ENCODE measurements around the gene BAHCC1. TPM values are rescaled to one million over a fixed set of nuclear protein-coding genes. Genes with fewer than 3 reads are reported as not detected.

The BAHCC1 gene
- total RNA-seq, 1 donor from 2014 or later, result 23.7 TPM

DNA sequence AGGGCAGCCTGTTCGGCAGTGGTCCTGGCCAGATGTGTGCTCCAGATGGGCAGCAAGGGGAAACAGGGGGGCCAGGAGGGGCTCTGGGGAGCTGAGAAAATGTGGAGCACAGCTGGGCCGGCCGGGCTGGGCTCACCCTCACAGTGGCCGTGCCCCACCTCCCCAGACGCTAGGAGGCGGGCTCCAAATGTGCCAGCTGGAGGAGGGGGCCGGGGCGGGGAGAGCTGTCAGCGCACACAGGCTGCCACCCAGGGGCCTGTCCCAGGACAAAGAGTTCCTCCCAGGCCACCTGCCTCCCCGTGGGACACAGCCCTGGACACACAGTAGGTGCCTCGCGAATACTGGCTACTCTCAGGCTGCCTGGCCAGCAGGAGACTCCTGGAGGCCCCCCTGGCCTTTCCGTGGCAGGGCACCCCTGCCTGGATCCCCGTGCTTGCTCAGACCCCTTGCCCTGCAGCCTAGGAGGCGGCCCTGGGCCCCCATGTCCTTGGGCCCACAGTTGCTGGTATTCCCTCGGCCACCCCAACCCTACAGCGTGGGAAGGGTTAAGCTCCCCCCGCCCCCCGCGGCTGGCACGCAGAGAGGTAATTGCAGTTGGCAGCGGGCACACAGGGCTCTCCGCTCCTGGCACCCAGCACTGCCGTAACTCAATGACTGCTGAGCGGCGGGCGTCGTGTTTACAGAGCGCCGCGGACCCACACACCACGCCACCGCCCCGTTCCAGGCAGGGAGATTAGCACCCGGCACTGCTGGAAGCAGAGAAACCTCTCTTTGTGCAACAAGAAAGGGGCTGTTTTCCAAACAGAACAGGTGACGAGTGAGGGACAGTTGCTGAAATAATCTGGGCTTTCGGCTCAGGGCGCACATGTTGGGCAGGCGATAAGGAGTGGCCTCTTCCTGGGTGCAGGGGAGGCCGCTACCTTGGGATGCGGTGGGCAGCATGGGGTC lies 32.2 kb downstream of the BAHCC1 start:
- DNase-seq (ENCODE audit: low spot score), result no peak

DNA sequence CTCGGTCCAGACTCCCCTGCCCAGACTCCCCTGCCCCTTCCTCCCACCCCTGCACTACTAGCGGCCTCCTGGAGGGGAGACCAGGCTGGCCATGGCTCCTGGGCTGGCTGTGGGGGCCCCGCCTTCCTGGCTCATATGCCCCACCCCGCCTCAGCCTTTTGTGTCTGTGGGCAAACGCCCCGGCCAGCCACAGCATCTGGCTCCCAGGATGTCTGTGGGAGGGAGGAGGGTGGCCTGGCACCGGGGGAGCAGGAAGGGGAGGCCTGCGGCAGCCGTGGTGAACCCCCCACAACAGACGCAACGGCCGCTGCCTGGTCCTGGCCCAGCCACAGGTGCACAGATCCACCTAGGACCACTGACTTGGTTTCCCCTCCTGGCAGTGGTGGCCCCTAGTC lies 32.9 kb downstream of the BAHCC1 start:
- DNase-seq (ENCODE audit: low spot score), result no peak

DNA sequence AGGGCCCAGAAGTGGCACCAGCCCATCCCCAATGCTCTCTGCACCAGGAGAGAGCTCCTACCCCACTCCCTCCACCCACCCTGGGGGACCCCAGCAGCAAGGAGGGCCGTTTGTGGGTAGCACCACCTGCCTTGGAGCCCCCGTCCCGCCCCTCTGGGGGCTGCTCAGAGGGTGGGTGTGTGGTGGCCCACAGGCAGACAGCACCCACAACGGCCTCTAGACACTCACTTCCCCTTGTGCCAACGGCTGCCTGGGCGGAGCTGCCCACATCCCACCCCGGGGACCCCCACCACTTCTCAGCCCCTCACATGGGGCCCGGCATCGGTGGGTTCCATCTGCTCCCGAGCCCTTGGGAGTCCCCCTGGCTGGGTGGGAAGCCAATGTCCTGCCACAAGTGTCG lies 33.3 kb downstream of the BAHCC1 start:
- DNase-seq (ENCODE audit: low spot score), result no peak

DNA sequence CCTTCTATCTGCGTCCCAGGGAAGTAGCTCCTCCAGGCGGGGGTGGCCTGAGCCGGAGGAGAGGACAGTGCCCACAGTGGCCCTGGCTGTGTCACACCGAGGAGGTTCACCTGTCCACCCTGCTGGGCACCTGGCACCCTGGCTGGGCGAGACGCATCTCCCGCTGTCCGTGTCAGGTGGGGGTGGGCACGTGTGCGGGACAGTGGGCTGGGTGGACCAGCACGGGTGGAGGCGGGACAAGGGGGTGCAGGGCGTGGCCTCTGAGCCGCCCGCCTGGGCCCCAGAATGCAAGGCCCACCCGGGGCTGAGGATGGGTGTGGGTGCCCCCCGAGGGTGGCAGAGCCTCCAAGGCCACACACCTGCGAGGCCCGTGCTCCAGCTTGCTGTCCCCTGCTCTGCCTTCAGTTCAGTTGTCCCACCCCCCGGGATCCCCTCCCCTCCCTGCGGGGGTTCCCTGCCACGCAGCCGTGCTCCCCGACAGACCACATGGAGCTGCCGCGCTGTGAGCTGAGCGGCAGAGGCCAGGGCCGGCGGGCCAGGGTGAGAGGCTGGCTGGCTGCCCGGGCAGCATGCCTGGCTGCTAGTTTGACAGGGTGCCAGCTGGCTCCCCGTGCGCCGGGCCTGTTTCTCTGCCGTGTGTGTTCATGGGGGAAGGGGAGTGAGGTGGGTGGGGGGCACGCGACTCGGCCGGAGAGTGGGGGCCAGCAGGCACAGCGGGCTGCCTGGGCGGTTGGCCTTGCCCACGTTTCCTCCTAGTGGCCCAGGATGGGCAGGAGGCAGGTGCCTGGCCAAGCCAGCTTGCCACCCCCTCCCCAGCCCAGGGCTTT lies 33.9 kb downstream of the BAHCC1 start:
- peak; percentile 85 for DNase-seq (ENCODE audit: low spot score)

DNA sequence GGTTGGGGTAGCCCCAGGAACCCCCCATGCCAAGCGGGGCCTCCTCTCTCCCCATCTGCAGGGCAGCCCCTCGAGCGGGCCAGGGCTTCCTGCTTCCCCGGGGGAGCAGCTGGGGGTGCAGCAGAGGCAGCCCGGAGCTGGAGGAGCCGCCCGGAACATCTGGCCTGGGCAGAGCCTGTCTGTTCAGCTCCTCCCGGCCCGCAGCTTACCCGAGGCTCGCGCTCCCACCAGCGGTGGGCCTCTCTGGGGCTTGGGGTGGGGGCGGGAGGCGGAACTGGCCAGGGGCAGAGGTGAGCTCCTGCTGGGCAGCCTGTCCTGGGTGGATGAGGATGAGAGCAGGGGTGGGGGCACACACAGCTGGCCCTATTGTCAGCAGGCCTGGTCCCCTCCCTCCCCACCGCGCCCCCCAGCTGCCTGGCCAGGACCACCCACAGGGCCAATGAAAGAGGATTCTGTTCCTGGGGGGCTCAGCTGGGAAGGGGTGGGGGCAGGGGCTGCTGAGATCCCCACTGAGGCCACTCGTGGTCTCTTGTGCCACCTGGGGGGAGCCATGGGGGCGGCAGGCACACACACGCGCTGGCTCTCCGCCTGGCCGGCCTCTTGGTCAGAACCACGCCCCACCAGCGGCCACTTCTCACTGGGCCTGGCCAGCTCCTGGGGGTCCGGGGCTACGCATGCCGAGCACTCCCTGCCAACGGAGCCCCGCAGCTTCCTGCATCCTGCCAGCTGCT lies 34.7 kb downstream of the BAHCC1 start:
- no peak for DNase-seq (ENCODE audit: low spot score)

DNA sequence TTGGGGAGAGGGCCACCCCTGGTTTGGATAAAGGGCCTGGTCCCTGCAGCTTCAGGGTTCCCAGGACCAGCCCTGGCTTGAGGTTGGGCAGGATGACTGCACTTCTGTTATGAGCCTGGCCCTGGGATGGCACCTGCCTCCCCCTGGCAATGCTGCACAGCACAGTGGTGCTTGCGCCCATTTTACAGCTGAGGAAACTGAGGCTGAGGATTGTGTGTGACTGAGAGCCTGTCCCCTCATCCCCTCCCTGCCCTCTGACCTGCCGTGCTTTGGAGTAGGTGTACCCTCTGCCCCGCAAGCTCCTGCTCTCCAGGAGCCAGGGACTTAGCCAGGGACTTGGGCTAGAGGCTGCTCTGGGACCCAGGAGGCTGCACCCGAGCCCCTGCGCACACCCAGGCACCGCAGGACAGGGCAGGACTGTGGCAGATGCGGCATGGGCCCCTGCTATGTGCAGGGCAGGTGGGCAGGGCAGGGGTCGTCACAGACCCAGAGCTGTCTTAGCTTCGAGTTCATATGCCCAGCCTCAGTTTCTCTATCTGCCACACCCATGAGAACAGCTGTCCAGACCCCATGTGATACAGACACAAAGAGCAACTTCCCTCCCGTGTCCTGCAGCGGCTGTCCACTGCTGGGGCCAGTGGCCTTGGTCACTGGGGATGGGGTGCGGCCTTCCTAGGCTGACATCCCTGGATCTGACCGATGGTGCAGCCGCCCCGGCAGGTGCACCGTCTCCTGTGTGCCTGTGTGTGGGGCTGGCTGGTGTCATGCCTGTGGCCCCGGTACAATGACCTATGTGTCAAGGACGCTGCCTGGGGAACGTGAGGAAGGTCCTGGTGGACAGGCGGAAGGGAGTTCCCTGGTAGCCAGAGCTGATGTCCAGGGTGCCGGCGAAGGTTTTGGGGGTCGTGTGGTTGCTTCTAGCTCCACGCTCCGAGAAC lies 36.6 kb downstream of the BAHCC1 start:
- DNase-seq (ENCODE audit: low spot score), result no peak

DNA sequence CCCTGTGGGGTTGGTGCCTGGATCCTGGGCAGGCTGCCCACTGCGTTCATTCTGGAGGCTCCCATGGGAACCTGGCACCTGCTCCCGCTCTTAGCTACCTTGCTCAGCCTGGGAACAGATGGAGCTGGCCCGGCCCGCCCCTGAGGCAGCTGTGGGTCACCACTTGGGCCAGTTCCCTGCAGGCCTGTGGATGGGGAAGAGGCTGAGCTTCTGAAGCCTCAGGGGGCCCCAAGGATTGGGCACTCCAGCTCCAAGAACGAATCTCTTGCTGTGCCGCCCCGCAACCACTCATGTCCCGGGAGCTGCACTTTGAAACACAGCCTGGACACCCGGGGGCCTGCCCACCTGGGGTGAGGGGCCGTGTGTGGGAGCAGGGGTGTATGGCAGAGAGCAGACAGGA lies 37.7 kb downstream of the BAHCC1 start:
- DNase-seq (ENCODE audit: low spot score), result no peak

DNA sequence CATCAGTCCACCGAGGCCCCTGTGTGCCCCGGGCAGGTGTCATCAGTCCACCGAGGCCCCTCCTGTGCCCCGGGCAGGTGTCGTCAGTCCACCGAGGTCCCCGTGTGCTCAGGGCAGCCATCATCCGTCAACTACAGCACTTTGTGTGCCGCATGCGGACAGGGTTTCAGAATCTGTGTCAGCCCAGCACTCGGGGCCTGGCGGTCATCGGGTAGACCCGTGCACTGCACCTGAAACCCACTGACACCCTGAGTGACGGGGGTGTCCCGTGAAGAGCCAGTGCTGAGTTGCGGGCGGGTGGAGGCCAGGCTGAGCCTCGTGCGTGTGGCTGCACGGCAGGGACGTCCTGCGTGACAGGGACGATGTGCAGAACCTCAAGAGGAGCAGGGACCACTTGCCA lies 38.4 kb downstream of the BAHCC1 start:
- no peak for DNase-seq (ENCODE audit: low spot score)

DNA sequence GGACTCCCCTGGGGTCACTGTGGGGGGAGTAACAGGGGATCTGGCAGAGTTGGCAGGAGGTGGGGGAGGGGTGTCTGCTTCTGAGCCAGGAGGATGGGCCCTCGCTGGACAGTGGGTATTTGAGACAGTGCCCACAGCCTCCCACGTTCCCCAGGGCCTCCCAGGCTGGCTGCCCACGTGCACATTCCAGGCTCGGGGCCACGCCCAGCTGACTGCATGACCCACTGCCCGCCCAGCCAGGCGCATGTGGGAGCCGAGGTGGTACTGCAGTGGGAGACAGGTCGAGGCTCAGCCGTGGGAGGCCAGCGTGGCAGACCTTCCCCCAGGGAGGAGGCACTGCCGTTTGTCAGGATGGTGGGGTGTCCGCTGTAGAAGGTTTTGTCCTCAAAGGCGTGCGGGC lies 38.8 kb downstream of the BAHCC1 start:
- DNase-seq (ENCODE audit: low spot score), result no peak

DNA sequence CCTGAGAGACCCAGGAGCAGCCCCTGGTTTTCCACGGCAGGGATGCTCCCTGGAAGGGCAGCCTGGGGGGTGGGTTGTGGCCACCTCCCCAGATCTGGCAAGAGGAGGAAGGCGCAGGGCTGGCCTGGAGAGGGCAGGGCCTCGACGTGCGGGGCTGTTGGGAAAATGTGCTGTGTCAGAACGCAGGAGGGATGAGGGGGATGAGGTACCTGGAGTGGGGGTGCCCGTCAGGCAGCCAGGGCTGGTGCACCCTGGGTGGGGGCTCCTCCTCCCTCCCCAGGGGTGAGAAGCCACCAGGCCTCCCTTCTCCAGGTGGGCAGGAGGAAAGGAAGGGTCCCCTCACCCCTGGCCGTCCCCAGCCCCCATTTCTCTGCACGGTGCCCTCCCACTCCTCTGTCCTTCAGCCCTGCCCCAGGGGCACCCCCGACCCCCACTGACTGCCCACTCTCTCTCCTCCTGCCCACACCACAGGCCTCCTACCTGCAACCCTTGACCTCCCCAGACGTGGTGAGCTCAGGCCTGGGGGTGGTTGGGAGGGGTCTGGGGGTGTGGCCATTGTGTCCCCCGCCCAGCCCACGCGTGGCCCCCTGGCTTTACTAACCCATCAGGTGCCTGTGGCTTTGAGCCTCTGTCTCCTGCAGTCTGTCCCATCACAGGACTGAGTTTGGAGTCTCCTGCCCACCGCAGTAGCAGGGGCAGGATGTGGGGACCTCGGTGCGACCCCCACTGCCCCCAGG lies 39.6 kb downstream of the BAHCC1 start:
- no peak for DNase-seq (ENCODE audit: low spot score)

DNA sequence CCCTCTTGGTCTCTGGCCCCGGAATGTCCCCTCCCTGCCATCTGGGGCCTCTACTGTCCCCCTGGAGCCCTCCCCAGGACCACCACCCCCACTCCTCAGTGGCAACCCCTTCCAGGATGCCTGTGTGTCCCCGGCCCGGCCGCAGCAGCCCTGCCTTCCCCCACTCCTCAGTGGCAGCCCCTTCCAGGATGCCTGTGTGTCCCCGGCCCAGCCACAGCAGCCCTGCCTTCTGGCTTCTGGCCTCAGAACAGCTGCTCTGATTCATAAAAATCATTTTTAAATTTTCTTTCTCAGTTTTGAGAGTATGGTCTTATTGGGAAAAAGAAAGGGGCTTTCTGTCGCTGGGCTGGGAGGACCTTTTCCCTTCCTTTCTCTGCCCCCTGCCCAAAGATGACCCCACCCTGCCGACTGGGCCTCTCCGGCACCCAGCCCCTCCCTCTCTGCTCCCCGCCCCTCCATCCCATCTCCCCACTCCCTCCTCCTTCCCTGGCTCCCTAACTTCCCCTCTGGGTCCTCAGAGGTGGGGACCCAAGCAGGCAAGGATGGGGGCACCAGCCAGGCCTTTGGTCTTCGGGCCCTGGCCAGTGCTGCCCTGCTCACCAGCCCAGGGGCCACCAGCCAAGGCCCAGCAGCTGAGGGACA lies 40.5 kb downstream of the BAHCC1 start:
- no peak for DNase-seq (ENCODE audit: low spot score)

DNA sequence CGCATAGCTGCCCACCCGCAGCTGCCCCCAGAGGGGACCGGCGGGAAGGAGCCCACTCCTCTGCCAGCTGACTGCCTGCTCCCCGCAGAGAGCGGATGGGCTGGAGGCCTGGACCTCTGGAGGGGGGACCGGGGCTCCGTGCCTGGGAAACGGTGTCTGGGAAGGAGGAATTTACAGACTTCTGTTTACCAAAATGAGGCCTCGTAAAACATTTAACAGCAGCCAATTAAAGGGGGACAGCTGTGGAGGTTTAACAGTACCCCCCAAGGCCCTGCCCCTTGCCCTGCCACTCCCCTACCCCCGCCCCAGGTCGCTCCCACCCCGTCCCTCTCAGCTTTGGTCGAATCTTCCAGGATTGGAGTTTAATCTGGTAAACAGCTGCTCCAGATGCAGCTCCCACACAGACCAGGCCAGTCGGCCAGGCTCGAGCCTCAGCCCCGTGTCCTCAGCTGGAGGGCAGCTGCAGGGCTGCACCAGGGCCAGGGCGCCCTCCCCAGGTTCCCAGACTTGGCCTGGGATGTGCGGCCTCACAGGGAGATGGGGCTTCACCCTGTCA lies 41.1 kb downstream of the BAHCC1 start:
- no peak for DNase-seq (ENCODE audit: low spot score)

DNA sequence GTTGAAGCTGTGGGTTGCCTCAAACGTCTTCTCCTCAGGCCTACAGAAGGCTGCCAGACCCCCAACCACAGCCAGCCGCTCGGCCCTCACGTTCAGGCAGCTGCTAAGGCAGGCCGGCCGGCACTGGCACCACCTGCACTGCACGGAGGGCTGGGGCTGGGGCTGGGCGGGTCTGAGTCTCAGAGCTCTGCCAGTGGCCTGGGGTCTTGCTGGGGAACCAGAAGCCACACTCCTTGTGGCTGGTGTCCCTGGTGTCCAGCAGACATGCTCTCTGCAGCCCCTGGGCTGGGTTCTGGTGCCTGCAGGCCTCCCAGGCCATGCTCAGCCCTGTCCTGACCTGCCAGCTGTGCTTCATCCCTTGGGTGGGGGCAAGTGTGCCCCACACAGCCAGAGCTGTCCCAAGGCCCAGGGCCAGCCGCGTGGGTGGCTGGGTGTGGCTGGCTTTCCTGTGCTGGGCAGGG lies 42.0 kb downstream of the BAHCC1 start:
- no peak for DNase-seq (ENCODE audit: low spot score)

DNA sequence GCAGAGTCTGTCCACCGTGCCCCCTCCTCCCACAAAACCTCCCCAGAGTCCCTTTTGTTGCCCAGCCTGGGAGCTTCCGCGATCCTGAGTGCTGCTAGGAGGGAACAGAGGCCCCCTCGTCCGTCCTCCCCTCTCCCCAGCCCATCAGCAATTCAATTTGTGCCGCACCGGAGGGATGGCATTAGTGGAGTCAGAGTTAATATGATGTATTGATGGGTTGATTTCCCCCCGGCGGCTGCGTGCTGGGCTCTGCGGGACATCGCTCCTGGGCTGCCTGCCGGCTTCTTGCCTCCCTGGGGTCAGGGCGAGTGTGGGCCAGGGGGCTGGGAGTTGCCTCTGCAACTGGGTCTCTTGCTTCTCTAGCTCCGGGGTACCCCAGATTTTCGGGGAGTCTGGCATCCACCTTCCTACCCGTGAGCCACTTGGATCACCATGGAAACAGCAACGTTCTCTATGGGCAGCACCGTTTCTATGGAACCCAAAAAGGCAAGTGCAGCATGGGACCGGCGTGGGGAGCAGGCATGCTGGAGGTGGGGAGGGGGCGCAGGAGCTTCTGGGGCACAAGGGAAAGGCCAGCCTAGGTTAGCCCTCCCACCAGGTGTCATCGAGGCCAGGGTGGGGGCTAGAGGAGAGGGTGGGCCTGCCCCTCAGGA lies 42.9 kb downstream of the BAHCC1 start:
- DNase-seq (ENCODE audit: low spot score), result no peak

DNA sequence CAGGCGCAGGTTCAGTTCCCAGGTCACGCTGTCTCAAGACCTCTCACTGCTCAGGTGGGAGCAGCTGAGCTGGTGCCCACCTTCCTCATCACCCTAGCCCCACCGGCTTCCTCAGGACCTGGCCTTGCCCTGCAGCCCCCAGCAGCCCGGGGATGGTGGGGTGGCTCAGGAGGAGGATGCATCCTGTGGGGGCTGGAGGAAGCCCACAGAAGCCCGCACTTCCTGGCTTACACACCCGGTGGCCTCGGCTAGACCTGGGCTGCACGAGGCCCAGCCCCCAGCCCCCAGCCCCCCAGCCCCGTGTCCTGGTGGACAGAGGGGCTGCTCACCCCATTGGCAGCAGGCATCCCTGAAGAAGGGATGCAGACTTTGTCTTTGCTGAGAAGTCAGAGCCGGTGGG lies 43.4 kb downstream of the BAHCC1 start:
- no peak for DNase-seq (ENCODE audit: low spot score)

DNA sequence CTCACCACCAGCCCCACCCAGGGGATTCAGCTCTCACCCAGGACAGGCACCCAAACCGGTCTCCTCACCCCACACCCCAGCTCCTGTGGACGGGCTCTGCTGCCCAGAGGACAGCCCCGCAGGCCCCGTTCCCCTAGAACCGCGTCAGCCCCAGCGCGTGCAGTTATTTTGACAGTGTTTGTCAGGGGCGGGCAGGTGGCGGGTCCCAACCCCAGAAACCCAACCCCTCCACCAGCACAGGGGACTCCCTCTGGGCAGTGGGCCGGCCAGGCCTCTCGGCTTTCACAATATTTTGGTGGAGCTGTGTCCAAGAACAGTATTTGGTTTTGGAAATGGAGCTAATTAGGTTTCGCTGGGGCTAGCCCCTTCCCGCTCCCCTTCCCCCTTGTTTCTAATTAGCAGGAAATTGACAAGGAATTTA lies 44.8 kb downstream of the BAHCC1 start:
- DNase-seq (ENCODE audit: low spot score), result no peak

DNA sequence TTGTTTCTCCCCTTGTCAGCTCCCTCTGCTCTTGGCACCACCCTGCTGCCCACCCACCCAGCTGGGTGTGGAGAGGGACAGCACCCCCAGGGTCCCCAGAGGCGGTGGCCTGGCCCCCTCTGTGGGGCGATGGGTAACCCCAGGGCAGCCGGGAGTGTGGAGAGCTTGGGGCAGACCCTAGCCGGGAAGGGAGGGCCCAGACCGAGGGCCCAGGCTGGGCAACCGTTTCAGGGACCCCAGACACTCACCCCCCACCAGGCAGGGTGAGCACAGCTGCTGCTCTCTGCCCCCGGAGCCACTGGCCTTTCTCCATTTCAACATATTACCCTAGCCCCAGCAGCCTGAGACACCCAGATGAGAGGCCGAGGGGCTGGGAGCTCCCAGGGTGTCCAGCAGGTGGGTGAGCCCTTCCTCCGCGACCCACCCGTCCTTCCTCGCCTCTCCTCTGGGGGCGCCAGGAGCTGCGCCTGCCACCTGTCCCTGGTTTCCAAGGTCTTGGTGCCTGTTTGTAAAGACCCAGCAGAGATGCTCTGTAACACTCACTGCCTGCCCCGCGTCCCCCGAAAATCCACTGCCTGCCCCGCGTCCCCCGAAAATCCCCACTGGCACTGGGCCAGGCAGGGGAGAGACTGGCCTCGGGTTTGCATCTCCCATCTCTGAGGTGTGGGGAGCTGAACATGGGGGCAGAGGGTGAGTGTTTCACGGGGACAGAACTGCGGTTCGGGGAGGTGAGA lies 45.4 kb downstream of the BAHCC1 start:
- no peak for DNase-seq (ENCODE audit: low spot score)

DNA sequence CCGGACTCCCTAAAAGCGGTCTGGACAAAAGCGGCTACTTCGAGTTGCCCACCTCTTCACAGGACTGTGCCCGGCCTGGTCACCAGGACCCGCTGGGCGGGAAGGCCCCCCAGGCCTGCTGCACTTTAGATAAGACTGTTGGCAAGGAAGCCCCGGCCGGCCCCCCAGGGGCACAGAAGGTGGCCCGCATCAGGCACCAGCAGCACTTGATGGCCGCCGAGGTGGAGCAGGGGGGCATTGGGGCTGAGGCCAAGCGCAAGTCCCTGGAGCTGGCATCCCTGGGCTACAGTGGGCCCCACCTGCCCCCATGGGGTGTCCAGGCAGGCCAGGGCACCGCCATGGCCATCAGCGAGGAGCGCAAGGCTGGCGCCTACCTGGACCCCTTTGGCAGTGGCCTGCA lies 47.5 kb downstream of the BAHCC1 start:
- no peak for DNase-seq (ENCODE audit: low spot score)

Measured in ureter (tissue), 1 donor.